PC-9 (cell line): ENCODE measurements around the gene MFAP3. TPM values are rescaled to one million over a fixed set of nuclear protein-coding genes. Genes with fewer than 3 reads are reported as not detected.

Experiments used
- BruUV-seq: library from RNA; stranded (reverse); fragments of 400-500 nt; replicated peaks from 2 replicates; lab custom pipeline; 2021; lab: Mats Ljungman, UMichigan
- CTCF ChIA-PET: fragments of 300-600 bp; sonication (Branson Sonifier 250); formaldehyde crosslinking; loops from one replicate; lab custom pipeline; 2022; ENCODE audit warnings: antibody characterized with exemption; lab: Charles Lee
- POLR2A ChIA-PET: fragments of 300-600 bp; sonication (Branson Sonifier 250); formaldehyde crosslinking; loops from one replicate; lab custom pipeline; 2022; ENCODE audit warnings: antibody characterized with exemption; ENCODE audit not compliant: unreplicated experiment; lab: Charles Lee
- DNase-seq, 2 experiments: peaks; one replicate each; pipeline versions ENCODE4 v3.0.0 to v3.0.0-alpha.2; 2015 to 2022; ENCODE audit warnings: mixed read lengths in 1 of 2
- H2AFZ ChIP-seq: fragments of 200-600 bp; sonication (generic); 2 replicates; pipeline ENCODE4 v1.8.1; 2017; ENCODE audit warnings: antibody characterized with exemption
- H3F3A ChIP-seq: fragments of 200-600 bp; sonication (generic); 2 replicates; pipeline ENCODE4 v1.8.1; 2017; ENCODE audit warnings: antibody characterized with exemption, mild to moderate bottlenecking, low read depth; ENCODE audit not compliant: insufficient read depth
- H3K27ac ChIP-seq: fragments of 200-600 bp; sonication (generic); 2 replicates; pipeline ENCODE4 v1.6.1; 2016; ENCODE audit warnings: mixed run types
- H3K27me3 ChIP-seq: fragments of 200-600 bp; sonication (generic); 2 replicates; pipeline ENCODE4 v1.6.1; 2016; ENCODE audit warnings: low read depth, mixed run types; ENCODE audit not compliant: insufficient read depth
- H3K36me3 ChIP-seq: fragments of 200-600 bp; sonication (generic); 2 replicates; pipeline ENCODE4 v1.6.1; 2016; ENCODE audit warnings: low read depth, mixed run types
- H3K4me1 ChIP-seq: fragments of 200-600 bp; sonication (generic); replicated peaks from 2 replicates; pipeline ENCODE4 v1.6.1; 2016; ENCODE audit warnings: mixed run types; ENCODE audit not compliant: insufficient read depth
- H3K4me2 ChIP-seq: fragments of 200-600 bp; sonication (generic); 2 replicates; pipeline ENCODE4 v1.6.1; 2017; ENCODE audit warnings: mixed run types
- H3K4me3 ChIP-seq: fragments of 200-600 bp; sonication (generic); 2 replicates; pipeline ENCODE4 v1.6.1; 2016; ENCODE audit warnings: mixed run types
- H3K79me2 ChIP-seq: fragments of 200-600 bp; sonication (generic); 2 replicates; pipeline ENCODE4 v1.6.1; 2017; ENCODE audit warnings: low read depth, mixed run types
- H3K9me2 ChIP-seq: fragments of 200-600 bp; sonication (generic); 2 replicates; pipeline ENCODE4 v1.8.1; 2017; ENCODE audit warnings: mild to moderate bottlenecking; ENCODE audit not compliant: insufficient read depth
- H3K9me3 ChIP-seq: fragments of 200-600 bp; sonication (generic); 2 replicates; pipeline ENCODE4 v1.8.1; 2016; ENCODE audit warnings: low read depth; ENCODE audit not compliant: insufficient read depth
- H4K20me1 ChIP-seq: fragments of 200-600 bp; sonication (generic); 2 replicates; pipeline ENCODE4 v1.8.1; 2017; ENCODE audit not compliant: insufficient read depth
- CTCF ChIP-seq: fragments of 200-600 bp; sonication (generic); conservative IDR thresholded peaks from 2 replicates; pipeline ENCODE4 v1.6.1; 2017; ENCODE audit warnings: mixed run types, antibody characterized with exemption, mild to moderate bottlenecking, moderate library complexity
- EZH2 ChIP-seq: fragments of 200-600 bp; sonication (generic); IDR thresholded peaks from 2 replicates; pipeline ENCODE4 v1.8.0; 2017; ENCODE audit warnings: antibody characterized with exemption, low read depth
- intact Hi-C: fragments of 100-400 bp; cut with micrococcal nuclease; formaldehyde crosslinking; loops from one replicate; pipeline ENCODE4 v1.10.0; 2022; ENCODE audit not compliant: unreplicated experiment
- total RNA-seq: library from RNA; stranded (reverse); gene quantifications from 2 replicates; pipeline ENCODE4 v1.2.3, GENCODE V29; 2021

Gene MFAP3
- total RNA-seq, 1 experiment from 2014 or later: 29.3 TPM

DNA sequence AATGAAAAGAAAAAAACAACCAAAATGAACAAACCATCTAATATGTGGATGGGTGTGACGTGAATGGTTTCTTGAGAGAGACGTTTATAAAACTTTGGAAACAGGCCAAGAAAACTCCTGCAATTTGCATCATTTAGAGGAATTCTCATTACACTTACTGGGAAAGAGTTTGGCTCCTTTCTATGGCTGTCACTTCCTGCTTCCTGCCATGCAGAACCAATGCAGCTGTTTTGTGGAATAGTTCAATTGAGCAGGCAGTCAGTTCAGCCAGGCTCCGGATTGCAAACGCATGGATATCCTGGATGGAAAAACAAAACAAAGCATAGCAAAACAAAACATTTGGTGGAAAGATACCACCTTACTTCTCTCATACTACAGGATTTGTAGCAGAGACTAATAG lies 36.7 kb upstream of the MFAP3 start:
- DNase-seq: no peak
- Histone ChIP-seq H3K36me3 (no peaks in the 10 kb centered on the region), H3K79me2 (no peaks in the 10 kb centered on the region), H3K27ac (no peak overlapping the region), H3K4me2 (no peak overlapping the region), H3K4me1 (no peaks in the 10 kb centered on the region), H2AFZ (no peak overlapping the region), H3K4me3 (no peak overlapping the region), H3F3A (no peaks in the 10 kb centered on the region), H4K20me1 (no peaks in the 10 kb centered on the region), H3K9me2 (no peaks in the 10 kb centered on the region), H3K9me3 (no peaks in the 10 kb centered on the region), H3K27me3 (no peaks in the 10 kb centered on the region)
- TF ChIP-seq EZH2 (no peak), CTCF (no peak)
- ChIA-PET POLR2A (no interaction called here), CTCF (no interaction called here)
- BruUV-seq: no TSS peak
- intact Hi-C loops: no loop called here

DNA sequence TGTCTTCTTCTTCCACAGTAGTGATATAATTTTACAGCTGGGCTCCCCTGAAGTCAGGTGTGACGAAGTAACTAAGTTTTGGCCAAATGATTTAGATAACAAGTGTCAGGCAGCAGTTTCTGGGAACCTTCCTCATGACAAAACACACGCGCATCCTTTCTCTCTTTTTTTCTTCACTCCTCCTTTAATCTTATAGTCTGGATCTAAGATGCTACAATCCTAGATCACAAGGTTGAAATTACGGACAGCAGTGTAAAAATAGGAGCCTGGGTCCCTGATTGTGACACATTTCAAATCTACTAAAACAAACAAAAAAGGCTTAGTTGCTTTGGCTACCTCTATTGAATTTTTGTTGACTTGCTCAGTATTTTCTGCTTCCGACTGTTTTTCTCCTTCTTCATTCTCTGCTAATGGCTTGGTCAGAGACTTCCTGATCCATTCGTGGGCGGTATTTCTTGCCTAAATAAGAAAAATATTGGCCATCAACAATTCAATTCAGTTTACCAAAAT lies 36.2 kb upstream of the MFAP3 start:
- H3K79me2 ChIP-seq: no peaks in the 10 kb centered on the region
- no peak overlapping the region for H2AFZ ChIP-seq
- POLR2A ChIA-PET: no interaction called here
- CTCF ChIA-PET: no interaction called here
- DNase-seq: no peak
- no peaks in the 10 kb centered on the region for H3K4me1 ChIP-seq
- no peaks in the 10 kb centered on the region for H4K20me1 ChIP-seq
- TF ChIP-seq CTCF: no peak
- no peak for TF ChIP-seq EZH2
- no peaks in the 10 kb centered on the region for H3K36me3 ChIP-seq
- H3K27ac ChIP-seq: no peak overlapping the region
- no TSS peak for BruUV-seq
- H3K9me3 ChIP-seq: no peaks in the 10 kb centered on the region
- H3F3A ChIP-seq: no peaks in the 10 kb centered on the region
- intact Hi-C loops: no loop called here
- no peak overlapping the region for H3K4me3 ChIP-seq
- H3K27me3 ChIP-seq: no peaks in the 10 kb centered on the region
- no peak overlapping the region for H3K4me2 ChIP-seq
- H3K9me2 ChIP-seq: no peaks in the 10 kb centered on the region

- no peak overlapping the region for H3K4me3 ChIP-seq
- H3K4me2 ChIP-seq: no peak overlapping the region
- ChIA-PET CTCF (no interaction called here), POLR2A (no interaction called here)
- no peak overlapping the region for H2AFZ ChIP-seq
- H3K4me1 ChIP-seq: no peaks in the 10 kb centered on the region
- intact Hi-C loops: no loop called here
- H3F3A ChIP-seq: no peaks in the 10 kb centered on the region
- H3K27ac ChIP-seq: no peak overlapping the region
- no peaks in the 10 kb centered on the region for H3K36me3 ChIP-seq
- no peak for DNase-seq
- H3K79me2 ChIP-seq: no peaks in the 10 kb centered on the region
- no TSS peak for BruUV-seq
- TF ChIP-seq EZH2 (no peak), CTCF (no peak)
- H3K9me3 ChIP-seq: no peaks in the 10 kb centered on the region; the same call in 1 of the 2 replicates
- no peaks in the 10 kb centered on the region for H3K27me3 ChIP-seq
- H4K20me1 ChIP-seq: no peaks in the 10 kb centered on the region
- H3K9me2 ChIP-seq: no peaks in the 10 kb centered on the region
Measured at GRCh38 chr5:154005648-154006047, 33.1 kb upstream of the MFAP3 start.
